ENCODE measurements around the gene ICAM2.

The ICAM2 gene

DNA sequence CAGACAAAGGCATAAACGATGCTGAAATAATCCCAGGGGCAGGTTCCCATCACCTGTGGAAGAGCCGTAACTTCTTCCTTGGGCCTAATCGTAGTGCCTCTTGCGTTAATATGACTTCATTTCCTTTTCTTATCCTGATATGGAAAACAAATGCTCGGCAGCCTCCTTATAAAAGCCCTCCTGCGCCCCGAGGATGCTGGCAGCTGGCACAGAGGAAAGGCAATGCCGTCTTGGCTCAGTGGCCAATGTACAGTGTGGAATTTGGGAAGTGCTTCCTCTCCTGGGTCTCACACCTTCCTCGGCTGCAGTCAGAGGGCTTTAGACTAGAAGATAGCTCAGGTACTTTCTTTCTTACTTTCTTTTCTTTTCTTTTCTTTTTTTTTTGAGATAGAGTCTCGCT is 51.2 kb downstream of the ICAM2 start:
- no peak for DNase-seq

DNA sequence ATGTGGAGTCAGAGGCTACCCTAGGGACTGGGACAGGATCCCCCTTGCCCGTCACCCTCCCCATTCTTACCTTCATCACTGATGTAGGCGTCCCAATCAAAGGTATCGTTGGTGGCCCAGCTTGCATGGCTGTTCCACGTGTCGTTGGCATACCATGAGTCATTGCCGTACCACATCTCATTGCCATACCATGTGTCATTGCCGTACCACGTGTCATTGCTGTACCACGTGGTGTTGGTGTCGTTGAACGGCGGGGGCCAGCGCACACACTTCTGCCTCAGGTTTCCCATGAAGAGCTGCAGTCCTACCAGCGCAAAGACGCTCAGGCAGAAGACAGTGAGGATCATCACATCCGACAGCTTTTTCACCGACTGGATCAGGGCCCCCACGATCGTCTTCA is 52.5 kb downstream of the ICAM2 start:
- DNase-seq, result no peak

DNA sequence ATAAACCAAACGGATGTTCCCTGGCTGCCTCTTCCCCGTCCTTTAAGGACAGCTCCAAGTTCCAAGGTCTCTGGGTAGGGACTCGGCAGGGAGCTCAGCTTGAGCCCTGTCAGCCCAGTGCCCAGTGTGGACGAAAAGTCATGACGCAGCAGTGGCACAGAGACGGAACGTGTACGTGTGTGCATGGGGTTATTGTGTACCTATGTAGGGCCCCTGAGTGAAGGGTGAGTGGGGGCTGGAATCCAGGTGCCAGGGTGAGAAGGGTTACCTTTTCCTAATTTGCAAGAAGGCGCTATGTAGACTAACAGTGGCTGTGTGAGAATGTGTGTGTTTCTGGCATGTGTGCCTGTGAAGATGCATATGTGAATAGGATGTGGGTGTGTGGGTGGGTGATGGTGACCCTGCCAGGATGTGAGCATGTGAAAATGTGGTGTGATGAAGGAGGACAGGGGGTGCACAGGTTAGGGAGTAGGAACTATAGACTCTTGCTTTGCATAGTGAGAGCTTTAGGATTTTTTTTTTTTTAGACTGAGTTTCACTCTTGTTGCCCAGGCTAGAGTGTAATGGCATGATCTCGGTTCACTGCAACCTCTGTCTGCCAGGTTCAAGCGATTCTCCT is 53.7 kb downstream of the ICAM2 start:
- no peak for DNase-seq

DNA sequence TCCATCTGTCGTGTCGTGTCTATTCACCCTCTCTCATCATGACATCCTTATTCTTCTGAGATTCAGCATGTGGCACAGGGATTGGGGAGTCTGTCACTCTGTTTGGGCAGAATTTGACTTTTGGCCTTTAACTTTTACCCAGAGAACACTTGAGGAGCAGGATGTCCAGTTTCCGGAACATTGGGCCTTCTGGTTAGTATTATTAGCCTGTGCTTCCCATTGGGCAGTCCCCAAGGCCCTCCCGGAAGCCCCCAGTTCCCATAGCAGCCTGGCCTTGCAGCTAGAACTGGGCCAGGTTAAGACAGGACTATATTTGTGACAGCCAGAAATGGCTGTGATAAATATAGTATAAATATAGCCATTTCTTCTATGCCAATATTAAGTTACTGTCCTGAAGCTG is 57.3 kb downstream of the ICAM2 start:
- no peak for DNase-seq

DNA sequence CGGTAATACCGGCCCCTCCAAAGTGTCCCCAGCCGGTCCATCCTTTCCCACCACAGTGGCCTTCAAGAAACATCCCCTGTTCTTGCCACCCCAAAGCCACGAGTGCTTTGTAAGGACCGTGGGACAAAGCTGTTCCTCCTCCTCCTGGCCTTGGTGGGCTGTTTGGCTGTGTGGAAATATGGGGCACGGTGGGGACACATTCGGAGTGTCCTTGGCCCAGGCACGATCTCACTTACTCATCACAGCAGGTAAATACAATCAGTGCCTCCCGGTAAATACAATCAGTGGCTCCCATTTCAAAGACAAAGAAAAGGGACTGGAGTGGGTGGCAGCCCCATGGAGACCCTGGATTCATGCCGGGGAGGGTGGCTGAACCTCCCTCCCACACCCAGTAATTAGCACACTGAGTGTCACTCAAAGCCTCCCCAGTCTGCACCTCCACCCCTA is 58.1 kb downstream of the ICAM2 start:
- no peak for DNase-seq

DNA sequence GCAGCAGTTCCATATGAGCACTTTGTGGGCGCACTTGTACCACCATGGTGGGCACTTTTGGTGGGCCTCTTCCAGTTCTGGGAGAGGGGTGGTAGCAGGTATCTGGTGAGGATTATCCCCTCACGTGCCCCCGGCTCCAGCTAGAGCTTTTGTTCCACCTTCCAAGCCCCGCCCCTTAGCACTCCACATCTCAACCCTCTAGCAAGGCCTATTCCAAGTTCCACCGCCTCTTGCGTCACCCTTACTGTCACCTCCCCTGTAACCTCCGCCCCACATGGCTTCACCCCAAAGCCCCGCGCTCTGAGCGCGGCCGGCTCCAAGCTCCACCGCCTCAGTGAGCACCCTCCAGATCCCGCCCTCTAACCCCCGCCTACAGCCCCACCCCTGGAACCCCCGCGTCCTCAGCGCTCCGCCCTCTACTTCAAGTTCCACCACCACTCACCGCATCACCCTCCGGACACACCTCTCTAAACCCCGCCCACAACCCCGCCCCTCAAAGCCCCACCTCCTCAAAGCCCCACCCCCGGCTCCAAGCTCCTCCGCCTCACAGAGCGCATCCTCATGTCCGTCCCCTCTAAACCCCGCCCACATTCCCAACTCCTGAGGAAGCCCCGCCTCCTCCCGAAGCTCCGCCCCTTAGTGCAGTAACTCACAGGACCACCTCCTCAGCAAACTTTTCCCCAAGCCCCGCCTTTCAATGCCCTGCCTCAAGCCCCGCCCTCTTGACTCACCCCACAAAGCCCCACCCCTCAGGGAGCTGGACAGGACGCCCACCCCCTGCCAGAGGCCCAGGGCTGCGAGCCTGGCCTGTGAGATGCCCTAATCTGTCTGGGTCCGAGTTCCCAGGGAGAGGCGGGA is 58.8 kb downstream of the ICAM2 start:
- peak; percentile 55 to 62 for DNase-seq

DNA sequence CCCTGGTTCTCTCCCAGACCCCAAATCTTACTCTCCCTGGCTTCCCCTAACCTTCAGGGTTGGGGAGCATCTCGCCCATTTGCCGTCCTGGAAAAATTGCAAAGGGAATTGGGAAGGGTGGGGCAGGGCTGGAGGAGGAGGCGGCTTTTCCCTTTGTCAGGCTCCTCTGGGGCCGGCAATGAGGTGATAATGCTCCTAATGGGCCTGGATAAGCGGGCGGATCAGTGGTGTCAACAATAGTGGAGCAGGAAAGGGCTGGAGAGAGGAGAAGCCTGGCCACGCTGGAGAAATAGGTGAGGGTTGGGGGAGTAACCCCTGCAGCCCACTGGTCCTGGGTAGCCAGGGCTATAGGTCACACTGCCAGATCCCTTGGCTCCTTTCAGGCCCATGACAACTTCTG is 60.0 kb downstream of the ICAM2 start:
- DNase-seq, result no peak

DNA sequence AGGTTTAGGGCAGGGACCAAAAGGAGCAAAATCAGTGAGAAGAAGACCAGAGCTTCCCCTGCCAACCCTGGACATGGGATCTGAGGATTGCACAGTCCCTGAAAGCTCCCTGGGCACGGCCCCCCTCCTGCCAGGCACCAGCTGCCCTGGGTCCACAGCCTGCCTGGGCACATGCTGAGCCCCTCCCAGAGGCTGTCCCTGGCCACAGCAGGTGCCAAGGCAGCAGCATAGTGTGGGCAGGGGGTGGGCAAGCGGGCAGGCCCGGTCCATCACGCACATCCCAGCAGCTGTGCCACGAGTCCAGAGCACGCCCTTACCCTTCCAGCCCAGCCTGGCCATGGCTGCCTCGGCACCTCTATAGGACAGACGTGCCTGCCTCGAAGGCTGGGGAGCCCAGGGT is 60.4 kb downstream of the ICAM2 start:
- DNase-seq, result no peak

DNA sequence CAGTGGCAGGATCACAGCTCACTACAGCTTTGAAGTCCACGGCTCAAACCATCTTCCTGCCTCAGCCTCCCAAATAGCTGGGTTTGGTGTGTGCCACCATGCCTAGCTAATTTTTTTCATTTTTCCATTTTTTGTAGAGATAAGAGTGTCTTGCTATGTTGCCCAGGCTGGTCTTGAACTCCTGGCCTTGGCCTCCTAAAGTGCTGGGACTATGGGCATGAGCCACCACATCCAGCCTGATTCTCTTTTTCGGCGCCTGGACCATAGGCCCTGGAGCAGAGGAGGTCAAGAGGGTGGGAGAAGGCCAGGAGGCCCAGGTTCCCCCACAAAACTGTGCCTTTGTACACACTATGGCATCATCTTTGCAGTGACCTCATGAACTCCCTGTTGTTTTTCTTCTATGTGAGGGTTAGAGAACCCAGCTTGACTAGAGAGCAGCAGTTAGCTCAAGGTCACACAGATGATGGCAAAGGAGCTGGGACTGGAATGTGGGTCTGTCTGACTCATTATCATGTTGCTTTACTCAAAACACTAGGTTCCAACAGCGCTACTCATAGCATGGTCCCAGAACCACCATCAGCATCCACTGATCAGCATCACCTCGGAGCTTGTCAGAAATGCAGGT is 64.0 kb downstream of the ICAM2 start:
- no peak for DNase-seq

DNA sequence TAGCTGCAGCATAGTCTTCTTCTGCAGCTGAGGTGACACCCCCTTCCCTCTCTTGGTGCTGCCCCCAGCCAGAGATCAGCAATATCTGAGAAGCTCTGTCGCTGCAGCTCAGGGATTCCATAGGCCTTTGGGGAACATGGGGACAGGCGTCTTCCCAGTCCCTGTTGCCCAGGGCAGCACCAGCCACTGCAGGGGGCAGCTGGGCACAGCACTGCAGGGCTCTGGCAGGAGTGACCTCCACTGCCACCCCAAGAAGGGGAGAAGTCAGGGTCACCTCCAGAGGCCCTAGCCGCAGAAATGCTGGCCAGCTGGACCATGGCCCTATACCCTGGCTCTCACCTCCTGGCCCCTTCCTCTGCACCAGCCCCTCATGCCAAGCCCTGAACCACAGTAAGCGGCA is 64.6 kb downstream of the ICAM2 start:
- no peak for DNase-seq

DNA sequence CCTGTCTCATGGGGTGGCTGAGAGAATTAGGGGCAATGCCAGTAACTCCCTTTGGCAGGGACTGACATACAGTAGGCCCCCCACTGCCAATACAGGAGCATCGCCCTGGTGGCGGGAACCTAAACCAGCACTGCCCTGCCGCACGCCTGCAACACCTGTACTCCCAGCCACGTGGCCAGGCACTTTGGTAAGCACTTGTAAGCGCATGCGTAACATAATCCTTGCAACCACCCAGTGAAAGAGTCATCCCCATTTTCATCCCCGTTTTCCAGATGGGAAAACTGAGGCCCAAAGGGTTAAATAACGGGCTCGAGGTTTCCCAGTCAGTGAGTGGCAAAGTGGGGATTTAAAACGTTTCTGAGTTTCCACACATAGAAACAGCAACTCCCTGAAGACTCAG is 65.2 kb downstream of the ICAM2 start:
- no peak for DNase-seq

DNA sequence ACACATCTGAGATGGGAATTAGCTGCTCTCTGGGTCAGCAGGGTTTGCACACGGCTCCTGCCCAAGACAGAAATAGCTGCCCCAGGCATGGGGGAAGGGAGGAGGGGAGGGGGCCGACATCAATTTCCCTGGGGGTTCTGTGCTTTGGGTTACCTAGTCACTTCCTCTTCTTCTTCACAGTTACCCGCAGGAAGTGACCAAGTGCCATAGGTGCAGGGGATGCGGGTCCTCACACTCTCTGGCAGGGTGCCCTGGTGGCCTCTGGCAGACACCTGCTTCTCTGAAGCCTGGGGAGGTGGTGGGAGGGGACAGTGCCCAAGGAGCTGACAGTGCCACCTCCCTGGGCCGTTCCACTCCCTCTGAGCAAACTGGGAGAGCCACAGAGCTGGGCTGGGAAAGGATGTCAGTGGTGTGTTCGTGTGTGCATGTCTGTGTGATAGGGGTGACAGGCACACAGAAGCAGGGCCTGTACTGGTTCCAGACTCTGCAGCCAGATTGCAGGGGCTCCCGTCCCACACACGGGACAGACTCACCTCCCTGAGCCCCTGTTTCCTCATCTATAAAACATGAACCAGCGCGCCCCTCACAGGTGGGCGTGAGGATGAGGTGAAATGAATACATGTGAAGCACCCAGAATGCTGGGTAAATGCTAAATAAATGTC is 65.9 kb downstream of the ICAM2 start:
- no peak for DNase-seq
